H1 (cell line): ENCODE results near the gene ZDHHC1. TPM values are rescaled to one million over a fixed set of nuclear protein-coding genes. Genes with fewer than 3 reads are reported as not detected.

Experiments
- CTCF ChIA-PET: fragments of 300-600 bp; sonication (Branson Sonifier 250); formaldehyde crosslinking; loops from one replicate; lab custom pipeline; 2021; ENCODE audit not compliant: partially characterized antibody; lab: Charles Lee
- POLR2A ChIA-PET: fragments of 300-600 bp; sonication (Branson Sonifier 250); formaldehyde crosslinking; loops from one replicate; lab custom pipeline; 2021; ENCODE audit warnings: inconsistent platforms; ENCODE audit not compliant: partially characterized antibody; lab: Charles Lee
- DNase-seq, 2 experiments: peaks; one replicate each; pipeline versions ENCODE4 v3.0.0 to v3.0.0-alpha.2; 2010 to 2022; ENCODE audit warnings: low spot score in 2 of 2, low read depth in 1 of 2, mixed read lengths in 1 of 2
- FAIRE-seq: peaks from 2 replicates; lab custom pipeline; 2011; peaks lifted over from hg19 to GRCh38; lab: Jason Lieb, UNC
- H2AFZ ChIP-seq: 2 replicates; pipeline ENCODE4 v1.8.1; 2012; ENCODE audit warnings: low read length, inconsistent platforms
- H2AK5ac ChIP-seq: 2 replicates; pipeline ENCODE4 v1.6.1; 2013; ENCODE audit warnings: low read depth, low read length
- H2BK120ac ChIP-seq: replicated peaks from 2 replicates; pipeline ENCODE3; 2013; ENCODE audit warnings: low read depth, low read length, inconsistent platforms
- H2BK12ac ChIP-seq: 2 replicates; pipeline ENCODE4 v1.6.1; 2013; ENCODE audit warnings: low read depth, low read length
- H2BK15ac ChIP-seq: 2 replicates; pipeline ENCODE4 v1.6.1; 2013; ENCODE audit warnings: low read length
- H2BK20ac ChIP-seq: 2 replicates; pipeline ENCODE4 v1.6.1; 2013; ENCODE audit warnings: low read length
- H2BK5ac ChIP-seq: 2 replicates; pipeline ENCODE4 v1.6.1; 2013; ENCODE audit warnings: low read depth, low read length
- H3K14ac ChIP-seq: 2 replicates; pipeline ENCODE4 v1.6.1; 2013; ENCODE audit warnings: inconsistent platforms; ENCODE audit not compliant: insufficient read length
- H3K18ac ChIP-seq: 2 replicates; pipeline ENCODE4 v1.6.1; 2013; ENCODE audit warnings: low read length; ENCODE audit errors: extremely low read depth
- H3K23ac ChIP-seq: 2 replicates; pipeline ENCODE4 v1.6.1; 2013; ENCODE audit warnings: inconsistent platforms; ENCODE audit not compliant: insufficient read length
- H3K23me2 ChIP-seq: 2 replicates; pipeline ENCODE4 v1.6.1; 2013; ENCODE audit warnings: low read depth, low read length
- H3K27ac ChIP-seq: 2 replicates; pipeline ENCODE4 v1.6.1; 2011; ENCODE audit warnings: low read depth, low read length, inconsistent platforms
- H3K27me3 ChIP-seq, 4 experiments: replicated peaks in 1 of 4; 1 replicate in 1 of 4; 2 replicates in 3 of 4; pipeline versions ENCODE4 v1.6.1 to v1.8.1; 2011 to 2013; ENCODE audit warnings: low read length in 3 of 4, mild to moderate bottlenecking in 3 of 4, inconsistent platforms in 2 of 4, mixed read lengths in 2 of 4, moderate library complexity in 1 of 4; ENCODE audit not compliant: control insufficient read depth in 3 of 4, insufficient read depth in 3 of 4; ENCODE audit errors: extremely low read depth in 1 of 4
- H3K36me3 ChIP-seq, 4 experiments: 2 replicates each; pipeline versions ENCODE4 v1.6.1 to v1.8.1; 2011 to 2013; ENCODE audit warnings: mild to moderate bottlenecking in 4 of 4, low read length in 3 of 4, moderate library complexity in 2 of 4, control low read depth in 1 of 4, inconsistent platforms in 1 of 4; ENCODE audit not compliant: insufficient read depth in 4 of 4, control insufficient read depth in 2 of 4
- H3K4ac ChIP-seq: replicated peaks from 2 replicates; pipeline ENCODE3; 2013; ENCODE audit warnings: low read length, low read depth, mixed read lengths, inconsistent platforms; ENCODE audit not compliant: insufficient read length
- H3K4me1 ChIP-seq, 4 experiments: replicated peaks in 1 of 4; 1 replicate in 1 of 4; 2 replicates in 3 of 4; pipeline versions ENCODE4 v1.6.1 to v1.8.1; 2011 to 2013; ENCODE audit warnings: low read length in 3 of 4, inconsistent platforms in 2 of 4, mixed read lengths in 1 of 4; ENCODE audit not compliant: insufficient read depth in 4 of 4, control insufficient read depth in 3 of 4
- H3K4me2 ChIP-seq, 2 experiments: 2 replicates each; pipeline versions ENCODE4 v1.6.1 to v1.8.1; 2011 to 2013; ENCODE audit warnings: low read depth in 2 of 2, low read length in 2 of 2, control low read depth in 1 of 2, inconsistent platforms in 1 of 2, mild to moderate bottlenecking in 1 of 2; ENCODE audit not compliant: insufficient read depth in 1 of 2
- H3K4me3 ChIP-seq, 4 experiments: fragments of 200-600, 300-600 bp in 1 of 4; sonication (generic), shearing (Covaris generic), sonication (Bioruptor Twin) in 1 of 4; 2 replicates each; pipeline versions ENCODE4 v1.5.1 to v1.8.1; 2011 to 2016; ENCODE audit warnings: low read length in 4 of 4, low read depth in 3 of 4, control low read depth in 2 of 4, inconsistent platforms in 2 of 4, mild to moderate bottlenecking in 2 of 4, mixed read lengths in 1 of 4, moderate library complexity in 1 of 4; ENCODE audit not compliant: insufficient read depth in 2 of 4; ENCODE audit errors: extremely low read depth in 1 of 4
- H3K56ac ChIP-seq: replicated peaks from 2 replicates; pipeline ENCODE3; 2013; ENCODE audit warnings: low read depth, mild to moderate bottlenecking, mixed read lengths, low read length, inconsistent platforms; ENCODE audit not compliant: insufficient read length
- H3K79me1 ChIP-seq: 2 replicates; pipeline ENCODE4 v1.6.1; 2013; ENCODE audit warnings: low read depth, low read length, control low read depth
- H3K79me2 ChIP-seq, 2 experiments: 2 replicates each; pipeline versions ENCODE4 v1.6.1 to v1.8.1; 2012 to 2013; ENCODE audit warnings: low read length in 2 of 2, mild to moderate bottlenecking in 2 of 2, inconsistent platforms in 1 of 2; ENCODE audit not compliant: insufficient read depth in 2 of 2, control insufficient read depth in 1 of 2
- H3K9ac ChIP-seq, 4 experiments: replicated peaks in 1 of 4; 1 replicate in 1 of 4; 2 replicates in 3 of 4; pipeline versions ENCODE4 v1.6.1 to v1.8.1; 2011 to 2013; ENCODE audit warnings: low read depth in 3 of 4, low read length in 3 of 4, control low read depth in 2 of 4, mild to moderate bottlenecking in 2 of 4, moderate library complexity in 2 of 4, inconsistent platforms in 1 of 4; ENCODE audit errors: extremely low read depth in 1 of 4
- H3K9me3 ChIP-seq, 2 experiments: 2 replicates each; pipeline versions ENCODE4 v1.6.1 to v1.8.1; 2012 to 2013; ENCODE audit warnings: mild to moderate bottlenecking in 2 of 2, moderate library complexity in 2 of 2, control low read depth in 1 of 2, inconsistent platforms in 1 of 2, low read depth in 1 of 2, low read length in 1 of 2, mixed read lengths in 1 of 2; ENCODE audit not compliant: insufficient read depth in 2 of 2
- H4K20me1 ChIP-seq, 2 experiments: replicated peaks in 1 of 2; 2 replicates each; pipeline versions ENCODE3 to v1.8.1; 2011 to 2013; ENCODE audit warnings: inconsistent platforms in 2 of 2, low read length in 2 of 2, mild to moderate bottlenecking in 1 of 2; ENCODE audit not compliant: insufficient read depth in 2 of 2, control insufficient read depth in 1 of 2
- H4K5ac ChIP-seq: 2 replicates; pipeline ENCODE4 v1.6.1; 2013; ENCODE audit warnings: low read length, low read depth, mixed read lengths, inconsistent platforms; ENCODE audit not compliant: insufficient read length
- H4K8ac ChIP-seq: 2 replicates; pipeline ENCODE4 v1.8.0; 2013; ENCODE audit warnings: mild to moderate bottlenecking, moderate library complexity, low read length, inconsistent platforms; ENCODE audit not compliant: insufficient read depth; ENCODE audit errors: extremely low read depth
- H4K91ac ChIP-seq: replicated peaks from 2 replicates; pipeline ENCODE3; 2013; ENCODE audit warnings: low read length, mixed read lengths, inconsistent platforms; ENCODE audit not compliant: insufficient read length
- BRCA1 ChIP-seq: IDR thresholded peaks from 2 replicates; pipeline ENCODE4 v1.6.1; 2012; ENCODE audit warnings: low read depth, low read length, improper control_type of control experiment
- HDAC2 ChIP-seq, 2 experiments: fragments of 300-600 bp in 1 of 2; sonication (generic) in 1 of 2; IDR thresholded peaks; 2 replicates each; pipeline ENCODE4 v1.6.1; 2011 to 2012; ENCODE audit warnings: low read depth in 2 of 2, low read length in 2 of 2, mild to moderate bottlenecking in 2 of 2, moderate library complexity in 2 of 2, borderline replicate concordance in 1 of 2, inconsistent platforms in 1 of 2
- HDAC6 ChIP-seq: IDR thresholded peaks from one replicate; pipeline ENCODE4 v1.7.1; 2012; ENCODE audit warnings: low read depth, mild to moderate bottlenecking, inconsistent platforms, low read length, moderate library complexity
- KDM1A ChIP-seq: fragments of 200-600, 300-600 bp; sonication (generic); IDR thresholded peaks from 2 replicates; pipeline ENCODE4 v1.7.1; 2016; ENCODE audit warnings: mild to moderate bottlenecking, low read length, borderline replicate concordance
- SIRT6 ChIP-seq: IDR thresholded peaks from one replicate; pipeline ENCODE4 v1.7.1; 2012; ENCODE audit warnings: low read length, inconsistent platforms
- SP4 ChIP-seq: IDR thresholded peaks from 2 replicates; pipeline ENCODE4 v1.6.1; 2012; ENCODE audit warnings: low read length, inconsistent platforms
- SRF ChIP-seq: IDR thresholded peaks from 2 replicates; pipeline ENCODE4 v1.6.1; 2011; ENCODE audit warnings: mild to moderate bottlenecking, low read depth, low read length, moderate library complexity
- TAF7 ChIP-seq: optimal IDR thresholded peaks from 2 replicates; pipeline ENCODE3; 2011; ENCODE audit warnings: low read depth, mild to moderate bottlenecking, inconsistent platforms, low read length, moderate library complexity, borderline replicate concordance
- TEAD4 ChIP-seq: IDR thresholded peaks from 2 replicates; pipeline ENCODE4 v1.6.1; 2012; ENCODE audit warnings: low read depth, low read length, inconsistent platforms, mixed read lengths
- YY1 ChIP-seq: IDR thresholded peaks from 2 replicates; pipeline ENCODE4 v1.6.1; 2011; ENCODE audit warnings: low read depth, mild to moderate bottlenecking, low read length
- WGBS, 2 experiments: shearing (Covaris generic) in 1 of 2; methylation state at CpG; one replicate each; pipeline versions ENCODE4 v1.1.6 to v1.1.7; 2013 to 2015; ENCODE audit warnings: low lambda C conversion rate in 2 of 2, mixed read lengths in 2 of 2, inconsistent platforms in 1 of 2, low coverage in 1 of 2, missing lambda C conversion rate in 1 of 2; ENCODE audit not compliant: insufficient replicate concordance in 2 of 2, insufficient coverage in 1 of 2, insufficient read length in 1 of 2; ENCODE audit errors: extremely low coverage in 1 of 2, missing lambda C conversion rate in 1 of 2; 5-methylcytosine and 5-hydroxymethylcytosine counted together
- polyA plus RNA-seq, 7 experiments: library from polyadenylated mRNA; depleted of rRNA in 3 of 7; stranded (reverse) in 5 of 7; unstranded in 2 of 7; fragments of >200 nt in 5 of 7; fragments of 200-250 nt in 2 of 7; gene quantifications; 1 replicate in 5 of 7; 2 replicates in 1 of 7; 4 replicates in 1 of 7; pipeline versions ENCODE4 v1.2.1 to v1.2.3, GENCODE V29; 2011 to 2013; ENCODE audit warnings: missing spikeins in 2 of 7, mixed read lengths in 2 of 7
- total RNA-seq: library from RNA; stranded (reverse); fragmentation: NEBNext Ultra II Directional; extraction: Animal tissue kit (Norgen Biotek cat#: 25700); gene quantifications from 2 replicates; pipeline ENCODE4 v1.2.1, GENCODE V29; 2021

Gene ZDHHC1
- total and polyA plus RNA-seq, 2 of the 8 experiments (the other 6 are each of a cell fraction or from before 2014, with no cell fraction given): 3.1 to 4.9 TPM

- no peak overlapping the region for H3K9ac ChIP-seq
- no peak overlapping the region for H4K8ac ChIP-seq
- peaks cover 0 to 12% (median 4%) of the 10 kb centered on the region in 4 experiments; a peak in 5 of 7 replicates for H3K4me1 ChIP-seq
- no peak overlapping the region for H3K56ac ChIP-seq
- H3K4me2 ChIP-seq: peak overlapping the region; percentile 22 to 35; a peak in 2 of 4 replicates
- H3K4me3 ChIP-seq: no peak overlapping the region
- FAIRE-seq (no peak), DNase-seq (no peak)
- H2BK20ac ChIP-seq: no peak overlapping the region
- H4K20me1 ChIP-seq: no peaks in the 10 kb centered on the region
- POLR2A ChIA-PET: interaction anchor here (1.2 to 1.8 kb wide), 2 partner anchors 9 to 15 kb away, joined by 4 to 5 read pairs; no protein-coding TSS in a partner anchor
- no peak overlapping the region for H2AFZ ChIP-seq
- H3K27ac ChIP-seq: no peak overlapping the region
- peaks cover 0 to 7% (median 3%) of the 10 kb centered on the region in 4 experiments; a peak in 3 of 7 replicates for H3K27me3 ChIP-seq
- no peaks in the 10 kb centered on the region for H3K79me2 ChIP-seq
- H2BK15ac ChIP-seq: no peak overlapping the region
- no peak overlapping the region for H3K18ac ChIP-seq
- H2BK5ac ChIP-seq: no peak overlapping the region
- H3K23me2 ChIP-seq: no peaks in the 10 kb centered on the region
- no peak overlapping the region for H3K14ac ChIP-seq
- no peak for TF ChIP-seq HDAC6
- TF ChIP-seq KDM1A: no peak
- TF ChIP-seq SRF: no peak
- TF ChIP-seq BRCA1: no peak
- TF ChIP-seq TAF7: no peak
- TF ChIP-seq SP4: no peak
- TF ChIP-seq SIRT6: no peak
- no peak for TF ChIP-seq TEAD4
- no peak for TF ChIP-seq YY1
- TF ChIP-seq HDAC2 (IDR thresholded peaks at IDR 0.05; ENCODE audit: borderline replicate concordance in 1 of 2, low read depth in 2 of 2, low read length in 2 of 2): no peak
- TF ChIP-seq, all 59 proteins: peak for 0
- Histone ChIP-seq H2AK5ac (no peak overlapping the region), H3K36me3 (no peaks in the 10 kb centered on the region), H3K79me1 (no peaks in the 10 kb centered on the region), H4K5ac (no peak overlapping the region), H3K9me3 (no peaks in the 10 kb centered on the region), H2BK12ac (no peak overlapping the region; the same call in 1 of the 2 replicates), H3K4ac (no peak overlapping the region), H3K23ac (no peak overlapping the region), H4K91ac (no peak overlapping the region), H2BK120ac (no peak overlapping the region)
- CTCF ChIA-PET: interaction anchor here (0.8 to 32.4 kb wide), 8 partner anchors 9 to 101 kb away, joined by 3 to 476 read pairs (median 8); partner anchors contain the start of genes KCTD19, LRRC36 and ZDHHC1
- 78% methylated on average over 5 of the region's 5 CpGs; no CpG with 5 or more reads in 1 of the 2 experiments for WGBS, 2 experiments
Observed at GRCh38 chr16:67386861-67387455, 29.3 kb downstream of the ZDHHC1 start.
